Stimulated activated naive CD4-positive, alpha-beta T cell (primary cell): ENCODE results near the gene TRPV4.

Experiments
- DNase-seq, 6 experiments: peaks; one replicate each; lab custom pipeline; 2025; lab: John Stamatoyannopoulos, UW

The TRPV4 gene

DNA sequence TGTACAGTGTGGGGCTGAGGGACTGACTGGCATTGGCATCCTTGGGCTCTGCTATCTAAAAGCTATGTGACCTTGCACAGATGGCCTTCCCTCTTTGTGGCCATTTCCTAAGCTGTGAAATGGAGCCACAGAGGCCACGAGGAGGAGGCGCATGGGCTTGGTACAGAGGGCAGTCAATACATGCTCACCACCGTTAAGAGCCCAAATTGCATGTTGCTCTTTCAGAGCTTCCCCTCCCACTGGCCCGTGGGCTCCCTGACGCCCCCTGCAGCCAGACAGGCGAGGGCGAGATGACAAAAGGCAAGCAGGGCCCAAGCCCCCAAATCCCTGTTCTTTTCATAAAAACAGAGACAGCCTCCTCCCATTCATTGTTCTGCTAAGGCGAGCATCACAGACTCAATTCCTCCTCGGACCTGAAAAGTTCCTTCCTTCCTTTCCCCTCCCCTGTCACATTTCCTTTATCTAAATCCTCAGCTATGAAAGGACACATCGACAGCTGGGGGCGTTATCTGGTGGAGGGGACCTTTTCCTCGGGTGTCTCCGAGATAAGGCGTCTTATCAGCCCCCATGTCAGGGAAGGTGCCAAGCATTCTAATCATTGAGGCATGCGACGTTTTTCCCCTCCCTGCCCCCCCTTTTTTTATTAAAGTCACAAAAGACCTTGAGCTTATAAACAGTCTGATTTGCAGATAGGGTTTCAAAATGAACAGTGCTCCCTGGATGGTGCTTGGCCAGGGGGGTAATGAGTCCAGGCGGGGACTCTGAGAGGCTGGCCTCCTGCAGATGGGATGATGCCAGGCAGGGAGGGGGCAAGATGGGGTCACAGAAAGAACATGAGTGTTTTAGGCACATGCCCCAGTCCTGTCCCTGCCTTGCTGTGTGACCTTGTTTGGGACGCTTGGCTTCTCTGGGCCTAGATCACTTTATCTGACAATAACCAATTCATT lies 93.2 kb downstream of the TRPV4 start:
- DNase-seq, result no peak

GRCh38 chr12:109738878-109739665 lies 94.1 kb downstream of the TRPV4 start:
- no peak for DNase-seq

DNA sequence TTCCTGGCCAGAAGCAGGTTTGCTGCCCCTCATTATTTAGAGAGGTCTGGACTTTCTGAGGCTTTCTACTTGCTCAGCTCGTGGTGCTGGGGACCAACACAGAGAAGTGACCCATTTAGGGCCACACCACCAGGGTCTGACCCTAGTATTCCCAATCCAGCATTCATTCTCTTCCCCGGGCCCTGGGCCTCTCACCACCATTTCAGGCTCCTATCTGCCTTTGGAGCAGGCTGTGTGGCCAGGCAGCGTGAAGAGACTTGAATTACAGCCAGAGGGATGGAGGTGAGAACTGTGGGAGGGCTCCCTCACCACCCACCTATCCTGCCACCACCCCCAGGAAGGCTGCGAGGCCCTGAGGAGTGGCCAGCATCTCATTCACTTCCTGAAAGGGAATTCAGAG lies 95.0 kb downstream of the TRPV4 start:
- DNase-seq, result no peak

DNA sequence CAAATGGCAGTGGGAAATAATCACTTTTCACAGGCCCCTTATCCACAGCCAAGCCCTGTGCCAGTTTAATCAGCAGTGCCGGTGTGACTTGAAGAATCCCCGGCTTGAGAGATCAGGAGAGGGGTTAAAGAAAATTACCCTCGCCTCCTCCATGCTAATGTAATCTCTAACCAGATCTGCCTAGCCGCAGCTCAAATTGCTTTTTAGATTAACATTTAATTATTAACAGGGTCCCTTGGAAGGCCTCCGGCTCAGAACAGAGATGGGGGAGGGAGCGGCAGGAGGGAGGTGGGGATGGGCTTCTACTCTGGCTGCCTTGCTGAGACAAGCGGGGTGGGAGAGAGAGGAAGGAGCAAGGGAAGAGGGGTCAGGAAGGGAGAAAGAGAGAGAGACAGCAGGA lies 95.6 kb downstream of the TRPV4 start:
- DNase-seq, result no peak

- no peak for DNase-seq
Measured at GRCh38 chr12:109737126-109737525, 96.1 kb downstream of the TRPV4 start.

GRCh38 chr12:109736552-109737108 lies 96.6 kb downstream of the TRPV4 start:
- DNase-seq, result no peak

DNA sequence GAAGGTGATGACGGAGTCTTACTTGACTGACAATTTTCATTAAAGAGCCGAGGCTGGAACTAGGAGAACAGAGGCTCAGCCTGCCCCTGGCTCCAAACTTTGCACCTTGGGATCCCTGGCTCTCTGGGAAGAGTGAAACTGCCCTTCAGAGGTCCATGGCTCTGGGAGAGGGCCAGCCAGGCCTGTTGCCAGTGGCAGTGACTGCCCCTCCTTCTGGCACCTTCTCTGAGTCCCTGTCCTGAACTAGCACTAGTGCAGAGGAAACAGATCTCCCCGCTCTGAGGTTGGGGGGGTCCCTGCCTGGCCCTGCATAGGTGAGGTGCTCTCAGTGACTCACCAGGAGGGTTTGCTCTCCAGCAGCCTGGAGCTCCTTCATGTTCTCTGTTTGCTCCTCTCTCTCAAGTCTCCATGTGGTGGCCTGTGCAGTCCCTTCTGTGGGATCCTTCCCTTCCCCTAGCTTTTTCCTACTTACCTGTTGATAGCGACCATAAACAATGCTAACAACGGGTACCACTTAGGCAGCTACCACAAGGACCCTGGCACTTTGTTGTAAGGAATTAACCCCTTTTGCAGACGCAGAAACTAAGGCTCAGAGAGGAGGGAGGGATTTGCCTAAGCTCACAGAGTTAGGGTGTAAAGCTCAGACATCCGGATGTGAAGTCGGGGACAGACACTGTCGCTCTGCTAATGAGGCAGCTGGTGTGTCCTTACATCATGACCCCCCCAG lies 97.2 kb downstream of the TRPV4 start:
- DNase-seq, result no peak

DNA sequence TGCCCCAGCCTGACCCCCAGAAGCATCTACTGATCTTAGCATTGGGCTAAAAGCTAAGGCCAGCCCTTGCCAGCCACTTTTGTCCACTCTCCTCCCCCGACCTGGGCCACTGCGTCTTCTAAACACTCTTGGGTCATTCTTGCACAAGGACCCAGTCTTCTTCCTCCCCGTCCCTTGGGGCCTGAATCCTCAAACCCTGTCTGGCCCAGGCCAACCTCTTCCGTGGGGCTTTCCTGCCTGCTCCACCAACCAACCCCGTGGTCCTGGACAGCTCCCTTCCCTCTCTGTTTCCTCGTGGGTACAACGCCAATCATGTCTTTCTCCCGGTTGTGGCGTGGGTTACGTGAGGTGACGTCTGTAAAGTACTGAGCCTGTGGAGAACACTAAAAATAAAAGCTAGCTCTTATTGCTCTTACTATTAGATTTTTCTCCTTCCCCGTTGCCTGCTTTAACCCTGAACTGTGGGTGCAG lies 98.1 kb downstream of the TRPV4 start:
- DNase-seq, result no peak

DNA sequence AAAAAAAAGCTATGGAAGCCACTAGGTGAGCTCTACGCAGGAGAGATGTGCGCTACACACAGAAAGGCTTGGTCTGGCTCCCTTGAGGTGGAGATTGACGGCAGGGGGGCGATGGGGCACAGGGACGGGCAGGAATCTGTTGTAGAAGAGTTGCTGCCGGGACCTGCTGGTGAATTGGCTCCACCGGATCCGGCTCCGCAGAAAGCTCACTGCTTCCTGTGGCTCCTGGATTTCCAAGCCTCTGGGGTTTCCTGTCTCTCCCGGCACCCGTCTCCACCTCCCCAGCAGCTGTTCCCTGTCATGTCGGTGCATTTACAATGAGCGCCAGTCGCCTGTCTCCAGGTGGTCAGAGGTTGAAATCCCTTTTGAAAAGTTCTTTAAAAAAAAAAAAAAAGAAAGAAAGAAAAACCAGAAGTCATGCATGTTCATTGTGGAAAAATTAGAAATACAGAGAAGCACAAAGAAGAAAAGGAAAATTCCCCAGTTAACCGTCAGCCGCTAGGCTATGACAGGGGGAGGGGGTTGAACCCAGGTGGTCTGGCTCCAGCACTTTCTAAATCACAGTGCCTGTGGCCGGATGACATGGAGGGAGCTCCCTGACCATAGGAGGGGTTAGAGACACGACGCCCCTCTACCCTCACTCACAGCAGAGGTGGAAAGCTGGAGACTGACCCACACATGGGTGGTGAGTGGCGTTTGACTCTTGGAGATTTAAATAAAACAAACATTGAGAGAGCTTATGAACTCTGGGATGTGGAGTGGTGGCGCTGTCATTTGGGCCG lies 98.8 kb downstream of the TRPV4 start:
- no peak for DNase-seq
